Heart left ventricle (tissue), 16 donors: ENCODE results near the gene KCND3. TPM values are rescaled to one million over a fixed set of nuclear protein-coding genes. Genes with fewer than 3 reads are reported as not detected.

Experiments
- ATAC-seq, 4 donors: fragments of 200-7000 bp; cut with Tn5 transposase; one replicate each; pipeline ENCODE4 v1.9.1; 2020 to 2022; ENCODE audit warnings: moderate library complexity in 4 of 4, mild to moderate bottlenecking in 3 of 4, moderate number of reproducible peaks in 1 of 4
- DNase-seq, 5 donors: peaks; one replicate each; pipeline ENCODE4 v3.0.0-alpha.2; 2020
- H3K27ac ChIP-seq, 12 donors: fragments of 200-600 bp; sonication (generic) in 4 of 12; one replicate each; pipeline versions ENCODE4 v1.5.0 to v1.8.0; 2016 to 2022; ENCODE audit warnings: mild to moderate bottlenecking in 2 of 12
- H3K27me3 ChIP-seq, 9 donors: fragments of 200-600 bp; sonication (generic) in 2 of 9; one replicate each; pipeline versions ENCODE4 v1.5.1 to v1.8.0; 2016 to 2022; ENCODE audit warnings: mild to moderate bottlenecking in 3 of 9
- H3K36me3 ChIP-seq, 9 donors: fragments of 200-600 bp; sonication (generic) in 2 of 9; one replicate each; pipeline versions ENCODE4 v1.5.0 to v1.8.0; 2018 to 2022; ENCODE audit warnings: mild to moderate bottlenecking in 2 of 9
- H3K4me1 ChIP-seq, 12 donors: fragments of 200-600 bp; sonication (generic) in 4 of 12; one replicate each; pipeline versions ENCODE4 v1.5.0 to v1.8.0; 2016 to 2022; ENCODE audit warnings: mild to moderate bottlenecking in 3 of 12
- H3K4me3 ChIP-seq, 12 donors: fragments of 200-600 bp; sonication (generic) in 4 of 12; one replicate each; pipeline versions ENCODE4 v1.5.0 to v1.8.0; 2017 to 2022; ENCODE audit warnings: mild to moderate bottlenecking in 9 of 12, moderate library complexity in 4 of 12
- H3K9me3 ChIP-seq, 12 donors: fragments of 200-600 bp; sonication (generic) in 4 of 12; one replicate each; pipeline versions ENCODE4 v1.5.0 to v1.8.0; 2016 to 2022; ENCODE audit warnings: mild to moderate bottlenecking in 1 of 12
- CTCF ChIP-seq, 12 donors: fragments of 200-600 bp; sonication (generic) in 4 of 12; IDR thresholded peaks; one replicate each; pipeline versions ENCODE4 v1.5.0 to v1.8.0; 2018 to 2022; ENCODE audit warnings: antibody characterized with exemption in 12 of 12, mild to moderate bottlenecking in 5 of 12
- POLR2A ChIP-seq, 2 donors: fragments of 450-650 bp; IDR thresholded peaks; one replicate each; pipeline ENCODE4 v1.6.1; 2017; ENCODE audit warnings: antibody characterized with exemption in 2 of 2, mild to moderate bottlenecking in 2 of 2, moderate library complexity in 2 of 2
- WGBS, 4 donors: extraction: QIAGEN DNeasy Blood & Tissue Kit in 2 of 4; methylation state at CpG; one replicate each; pipeline versions ENCODE4 v1.1.5 to v1.1.7; 2013 to 2018; 5-methylcytosine and 5-hydroxymethylcytosine counted together
- intact Hi-C, 10 donors: fragments of 100-400 bp; cut with DNase I; formaldehyde crosslinking; loops; one replicate each; pipeline versions ENCODE4 v1.11.1 to v1.14.2; 2022
- polyA plus RNA-seq, 2 donors: library from polyadenylated mRNA; stranded (reverse); fragments of 200-250 nt; gene quantifications; one replicate each; pipeline ENCODE4 v1.2.3, GENCODE V29; 2013
- total RNA-seq, 9 donors: library from RNA; depleted of rRNA in 2 of 9; stranded (reverse); fragments of >200 nt in 2 of 9; fragmentation: NEBNext Ultra II Directional in 3 of 9; extraction: Animal tissue kit (Norgen Biotek cat#: 25700) in 3 of 9; gene quantifications; one replicate each; pipeline versions ENCODE4 v1.1.0 to v1.2.4, GENCODE V29; 2016 to 2023
- donor health status: ischemic (EF 13 %, LVEDD 7.1; RV severe dilation, severe dysfunction).
- donor health status: healthy with polysubstance abuse.
- donor health status: DM: no; HTN: yes; CAD: no.
- donor health status: DM: no; HTN: no; CAD: no.
- donor health status: ischemic (EF 25% LVEDD 6.9; RV normal size, moderate dysfunction).
- donor health status: ischemic (EF 25% LVEDD 5.7; RV mildly dilated, moderate dysfunction).
- donor health status: healthy.
- donor health status: DM: yes; HTN: yes; CAD: no.
- donor health status: ischemic (EF 35%, LVEDD 5.7; RV mildly dilated, moderate dysfunction).
- donor health status: nonischemic (EF 11% LVEDD 7.7; RV severe dilation, severe dysfunction).
- donor health status: DM: yes; HTN: yes; CAD: no.
- donor health status: PGD.
- donor health status: ischemic (EF 29% LVEDD 5.4; RV normal size, mild dysfunction).
- donor health status: nonischemic (EF 23%, LVEDD 6.1; RV moderate dilation, normal function).

KCND3 gene
- total and polyA plus RNA-seq, 11 donors: 7.2 to 23.0 (median 15.3) TPM

GRCh38 chr1:111891566-111891965 lies 97.9 kb downstream of the KCND3 start:
- no peak for TF ChIP-seq POLR2A (IDR thresholded peaks at IDR 0.05)
- TF ChIP-seq CTCF (IDR thresholded peaks at IDR 0.05): no peak
- H3K4me1 ChIP-seq: peaks cover 0 to 14% (median 3%) of the 10 kb centered on the region in 12 donors
- H3K36me3 ChIP-seq: no peaks in the 10 kb centered on the region
- intact Hi-C loops: loop anchor here in 1 of 10 donors (10.0 kb wide), 1 partner anchor 443 kb away; no protein-coding TSS in a partner anchor
- no peak for DNase-seq
- no peak for ATAC-seq
- H3K27ac ChIP-seq: no peak overlapping the region
- H3K4me3 ChIP-seq: no peak overlapping the region
- WGBS, 4 donors: 63 to 92% (median 78%) methylated on average over 3 of the region's 3 CpGs
- H3K27me3 ChIP-seq: peaks cover 0 to 4% (median 0%) of the 10 kb centered on the region in 9 donors
- no peaks in the 10 kb centered on the region for H3K9me3 ChIP-seq

GRCh38 chr1:111888740-111889376 lies 100.6 kb downstream of the KCND3 start:
- ATAC-seq: no peak
- H3K36me3 ChIP-seq: no peaks in the 10 kb centered on the region
- peaks cover 0 to 4% (median 0%) of the 10 kb centered on the region in 9 donors for H3K27me3 ChIP-seq
- H3K9me3 ChIP-seq: no peaks in the 10 kb centered on the region
- 59 to 72% (median 71%) methylated on average over 8 of the region's 8 CpGs for WGBS, 4 donors
- intact Hi-C loops: loop anchor here in 5 of 10 donors (5.0 to 10.0 kb wide), 6 partner anchors 56 to 448 kb away; partner anchors contain the start of gene KCND3 (in 1 of the 5)
- H3K27ac ChIP-seq: no peak overlapping the region
- no peak overlapping the region for H3K4me3 ChIP-seq
- peaks cover 0 to 26% (median 5%) of the 10 kb centered on the region in 12 donors for H3K4me1 ChIP-seq
- no peak for TF ChIP-seq POLR2A (IDR thresholded peaks at IDR 0.05)
- no peak for TF ChIP-seq CTCF (IDR thresholded peaks at IDR 0.05)
- DNase-seq: no peak

GRCh38 chr1:111887875-111888274 lies 101.6 kb downstream of the KCND3 start:
- DNase-seq: no peak
- H3K4me1 ChIP-seq: peaks cover 0 to 36% (median 7%) of the 10 kb centered on the region in 12 donors
- no peaks in the 10 kb centered on the region for H3K36me3 ChIP-seq
- intact Hi-C loops: loop anchor here in 5 of 10 donors (5.0 to 10.0 kb wide), 6 partner anchors 57 to 449 kb away; partner anchors contain the start of gene KCND3 (in 1 of the 5)
- H3K27ac ChIP-seq: no peak overlapping the region
- H3K27me3 ChIP-seq: peaks cover 0 to 4% (median 0%) of the 10 kb centered on the region in 9 donors
- ATAC-seq: no peak
- no peak overlapping the region for H3K4me3 ChIP-seq
- TF ChIP-seq POLR2A (IDR thresholded peaks at IDR 0.05): no peak
- TF ChIP-seq CTCF (IDR thresholded peaks at IDR 0.05): no peak
- 88 to 95% (median 92%) methylated on average over 1 of the region's 1 CpG for WGBS, 4 donors
- no peaks in the 10 kb centered on the region for H3K9me3 ChIP-seq

- WGBS, 4 donors: 73 to 81% (median 75%) methylated on average over 3 of the region's 3 CpGs
- ATAC-seq (no peak), DNase-seq (no peak)
- Histone ChIP-seq H3K36me3 (no peaks in the 10 kb centered on the region), H3K27me3 (peaks cover 0 to 4% (median 0%) of the 10 kb centered on the region in 9 donors), H3K4me3 (no peak overlapping the region), H3K27ac (peak overlapping the region in 1 of 12 donors; percentile 61), H3K4me1 (peaks cover 0 to 40% (median 10%) of the 10 kb centered on the region in 12 donors), H3K9me3 (no peaks in the 10 kb centered on the region)
- intact Hi-C loops: loop anchor here in 5 of 10 donors (5.0 to 10.0 kb wide), 6 partner anchors 57 to 450 kb away; partner anchors contain the start of gene KCND3 (in 1 of the 5)
- no peak for TF ChIP-seq CTCF (IDR thresholded peaks at IDR 0.05)
- no peak for TF ChIP-seq POLR2A (IDR thresholded peaks at IDR 0.05)
Measured at GRCh38 chr1:111887385-111887784, 102.1 kb downstream of the KCND3 start.
